Trophoblast cell (in vitro differentiated cells and primary cell): Measurements from ENCODE around the gene TENM3.

Experiments
- DNase-seq, 2 donors: peaks; one replicate each; pipeline ENCODE4 v3.0.0-alpha.2; 2016
- H2AFZ ChIP-seq: 2 replicates; pipeline ENCODE4 v1.6.1; 2013; ENCODE audit warnings: low read length, moderate library complexity, mild to moderate bottlenecking; ENCODE audit not compliant: insufficient read depth, poor library complexity
- H2AK5ac ChIP-seq: 2 replicates; pipeline ENCODE4 v1.6.1; 2013; ENCODE audit warnings: mild to moderate bottlenecking, low read length
- H2BK120ac ChIP-seq: 2 replicates; pipeline ENCODE4 v1.6.1; 2013; ENCODE audit warnings: low read length, mild to moderate bottlenecking, moderate library complexity; ENCODE audit not compliant: insufficient read depth, poor library complexity
- H2BK12ac ChIP-seq: 2 replicates; pipeline ENCODE4 v1.6.1; 2013; ENCODE audit warnings: mild to moderate bottlenecking, low read length, moderate library complexity
- H2BK5ac ChIP-seq: 2 replicates; pipeline ENCODE4 v1.6.1; 2013; ENCODE audit warnings: low read length, low read depth, moderate library complexity, mild to moderate bottlenecking; ENCODE audit not compliant: poor library complexity
- H3K14ac ChIP-seq: 2 replicates; pipeline ENCODE4 v1.6.1; 2013; ENCODE audit warnings: mild to moderate bottlenecking, low read length
- H3K18ac ChIP-seq: 2 replicates; pipeline ENCODE4 v1.6.1; 2013; ENCODE audit warnings: mild to moderate bottlenecking, low read length
- H3K23ac ChIP-seq: 2 replicates; pipeline ENCODE4 v1.6.1; 2013; ENCODE audit warnings: low read length
- H3K27ac ChIP-seq: 2 replicates; pipeline ENCODE4 v1.5.1; 2013; ENCODE audit warnings: low read depth, mild to moderate bottlenecking, inconsistent platforms, low read length, moderate library complexity
- H3K27me3 ChIP-seq: 2 replicates; pipeline ENCODE4 v1.6.1; 2013; ENCODE audit warnings: inconsistent platforms, mild to moderate bottlenecking, low read length, moderate library complexity; ENCODE audit not compliant: insufficient read depth
- H3K36me3 ChIP-seq, 2 experiments: 1 replicate in 1 of 2; 2 replicates in 1 of 2; pipeline ENCODE4 v1.6.1; 2013; ENCODE audit warnings: low read length in 2 of 2, mild to moderate bottlenecking in 2 of 2, moderate library complexity in 1 of 2; ENCODE audit not compliant: insufficient read depth in 2 of 2, control insufficient read depth in 1 of 2
- H3K4ac ChIP-seq: 2 replicates; pipeline ENCODE4 v1.6.1; 2013; ENCODE audit warnings: low read depth, mild to moderate bottlenecking, low read length, moderate library complexity
- H3K4me1 ChIP-seq, 2 experiments: 1 replicate in 1 of 2; 2 replicates in 1 of 2; pipeline ENCODE4 v1.6.1; 2013; ENCODE audit warnings: low read length in 2 of 2, mild to moderate bottlenecking in 2 of 2, moderate library complexity in 1 of 2; ENCODE audit not compliant: insufficient read depth in 2 of 2, control insufficient read depth in 1 of 2
- H3K4me2 ChIP-seq: 2 replicates; pipeline ENCODE4 v1.6.1; 2013; ENCODE audit warnings: inconsistent platforms, mild to moderate bottlenecking, low read length, moderate library complexity
- H3K4me3 ChIP-seq: 2 replicates; pipeline ENCODE4 v1.5.1; 2013; ENCODE audit warnings: mild to moderate bottlenecking, low read depth, low read length, inconsistent platforms
- H3K79me1 ChIP-seq: one replicate; pipeline ENCODE4 v1.6.1; 2013; ENCODE audit warnings: low read length
- H3K79me2 ChIP-seq: 2 replicates; pipeline ENCODE4 v1.6.1; 2013; ENCODE audit warnings: low read length, mild to moderate bottlenecking; ENCODE audit not compliant: control insufficient read depth, insufficient read depth, poor library complexity
- H3K9ac ChIP-seq: 2 replicates; pipeline ENCODE4 v1.6.1; 2013; ENCODE audit warnings: mild to moderate bottlenecking, low read length
- H3K9me3 ChIP-seq: 2 replicates; pipeline ENCODE4 v1.6.1; 2013; ENCODE audit warnings: low read depth, mild to moderate bottlenecking, control low read depth, inconsistent platforms, low read length; ENCODE audit not compliant: insufficient read depth
- H4K12ac ChIP-seq: 2 replicates; pipeline ENCODE4 v1.6.1; 2013; ENCODE audit warnings: low read depth, mild to moderate bottlenecking, low read length, moderate library complexity
- H4K8ac ChIP-seq: 2 replicates; pipeline ENCODE4 v1.6.1; 2013; ENCODE audit warnings: low read depth, mild to moderate bottlenecking, low read length, moderate library complexity
- H4K91ac ChIP-seq: one replicate; pipeline ENCODE4 v1.6.1; 2013; ENCODE audit warnings: low read depth, mild to moderate bottlenecking, low read length, moderate library complexity
- WGBS: extraction: QIAGEN DNeasy Blood & Tissue Kit; methylation state at CpG from one replicate; pipeline ENCODE4 v1.1.7; 2013; ENCODE audit warnings: missing lambda C conversion rate; ENCODE audit not compliant: insufficient read length, insufficient coverage; ENCODE audit errors: extremely low coverage; 5-methylcytosine and 5-hydroxymethylcytosine counted together

TENM3 gene

DNA sequence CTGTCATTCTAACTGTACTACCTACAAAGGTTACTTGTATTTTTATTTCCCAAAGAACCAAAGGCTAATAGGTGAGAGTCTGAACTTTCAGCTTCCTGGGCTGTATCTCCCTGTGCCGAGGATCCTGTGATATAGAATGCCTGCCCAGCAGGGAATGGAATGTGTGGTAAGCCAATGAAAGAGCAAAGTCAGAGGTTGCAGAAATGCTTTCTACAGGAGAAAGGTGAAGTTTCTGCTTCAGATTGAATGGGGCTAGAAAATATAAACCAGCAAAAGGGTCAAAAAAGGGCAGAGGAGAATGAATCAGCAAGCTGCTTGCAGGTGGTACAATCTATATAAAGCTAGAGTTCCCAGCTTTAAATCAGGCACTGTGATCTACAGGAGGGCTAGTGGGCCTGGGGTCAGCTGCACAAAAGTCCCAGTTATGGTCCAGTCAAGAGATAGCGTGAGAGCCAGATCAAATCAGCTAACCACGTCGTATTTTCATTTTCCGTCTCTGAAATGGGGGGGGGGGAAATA, 527.9 kb downstream of the TENM3 start:
- Histone ChIP-seq H2AFZ (no peak overlapping the region), H3K79me2 (no peaks in the 10 kb centered on the region), H2AK5ac (no peak overlapping the region), H3K27ac (no peak overlapping the region), H3K4me2 (no peak overlapping the region), H3K27me3 (no peaks in the 10 kb centered on the region), H3K9me3 (no peaks in the 10 kb centered on the region), H2BK12ac (no peak overlapping the region), H3K23ac (no peak overlapping the region), H4K91ac (no peak overlapping the region), H3K4ac (no peak overlapping the region), H3K9ac (no peak overlapping the region), H2BK120ac (no peak overlapping the region), H4K12ac (no peak overlapping the region), H3K36me3 (peaks cover 11 to 20% of the 10 kb centered on the region in 2 experiments), H3K4me1 (peaks cover 6 to 17% of the 10 kb centered on the region in 2 experiments), H4K8ac (no peak overlapping the region), H3K4me3 (no peak overlapping the region), H3K79me1 (peaks cover 8% of the 10 kb centered on the region), H2BK5ac (no peak overlapping the region), H3K18ac (no peak overlapping the region), H3K14ac (no peak overlapping the region)
- DNase-seq: no peak
- no CpG with 5 or more reads among the region's 5 CpGs for WGBS

DNA sequence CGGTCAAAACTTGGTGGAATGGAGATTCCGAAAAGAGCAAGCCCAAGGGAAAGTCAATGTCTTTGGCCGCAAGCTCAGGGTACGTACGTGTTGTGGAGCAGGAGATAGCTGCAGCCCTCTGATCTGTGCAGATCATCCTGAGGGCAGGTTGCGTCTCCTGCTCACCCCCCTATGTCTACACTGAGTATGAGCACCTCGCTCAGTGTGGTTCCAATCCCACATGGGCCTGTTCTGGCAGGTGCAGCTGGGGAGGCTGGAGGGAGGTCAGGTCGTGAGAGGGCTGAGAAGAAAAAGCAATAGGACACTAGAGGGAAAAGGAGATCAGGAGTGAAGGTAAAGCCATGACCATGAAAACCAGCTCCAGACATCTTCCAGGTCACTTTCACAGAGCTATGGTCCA, 531.9 kb downstream of the TENM3 start:
- no peak overlapping the region for H4K8ac ChIP-seq
- no peak overlapping the region for H4K12ac ChIP-seq
- no peak overlapping the region for H3K18ac ChIP-seq
- H2BK120ac ChIP-seq: no peak overlapping the region
- H3K79me1 ChIP-seq: peaks cover 3% of the 10 kb centered on the region
- no peak overlapping the region for H2AFZ ChIP-seq
- H3K23ac ChIP-seq: no peak overlapping the region
- H3K4me2 ChIP-seq: no peak overlapping the region
- no CpG with 5 or more reads among the region's 8 CpGs for WGBS
- no peak overlapping the region for H3K4ac ChIP-seq
- H4K91ac ChIP-seq: no peak overlapping the region
- H3K27ac ChIP-seq: no peak overlapping the region
- no peak overlapping the region for H2BK12ac ChIP-seq
- H2AK5ac ChIP-seq: no peak overlapping the region
- no peaks in the 10 kb centered on the region for H3K27me3 ChIP-seq
- no peaks in the 10 kb centered on the region for H3K9me3 ChIP-seq
- no peak overlapping the region for H2BK5ac ChIP-seq
- H3K14ac ChIP-seq: no peak overlapping the region
- peaks cover 6 to 7% of the 10 kb centered on the region in 2 experiments for H3K4me1 ChIP-seq
- H3K4me3 ChIP-seq: no peak overlapping the region
- no peak overlapping the region for H3K9ac ChIP-seq
- peaks cover 13 to 28% of the 10 kb centered on the region in 2 experiments for H3K36me3 ChIP-seq
- H3K79me2 ChIP-seq: no peaks in the 10 kb centered on the region
- no peak for DNase-seq

DNA sequence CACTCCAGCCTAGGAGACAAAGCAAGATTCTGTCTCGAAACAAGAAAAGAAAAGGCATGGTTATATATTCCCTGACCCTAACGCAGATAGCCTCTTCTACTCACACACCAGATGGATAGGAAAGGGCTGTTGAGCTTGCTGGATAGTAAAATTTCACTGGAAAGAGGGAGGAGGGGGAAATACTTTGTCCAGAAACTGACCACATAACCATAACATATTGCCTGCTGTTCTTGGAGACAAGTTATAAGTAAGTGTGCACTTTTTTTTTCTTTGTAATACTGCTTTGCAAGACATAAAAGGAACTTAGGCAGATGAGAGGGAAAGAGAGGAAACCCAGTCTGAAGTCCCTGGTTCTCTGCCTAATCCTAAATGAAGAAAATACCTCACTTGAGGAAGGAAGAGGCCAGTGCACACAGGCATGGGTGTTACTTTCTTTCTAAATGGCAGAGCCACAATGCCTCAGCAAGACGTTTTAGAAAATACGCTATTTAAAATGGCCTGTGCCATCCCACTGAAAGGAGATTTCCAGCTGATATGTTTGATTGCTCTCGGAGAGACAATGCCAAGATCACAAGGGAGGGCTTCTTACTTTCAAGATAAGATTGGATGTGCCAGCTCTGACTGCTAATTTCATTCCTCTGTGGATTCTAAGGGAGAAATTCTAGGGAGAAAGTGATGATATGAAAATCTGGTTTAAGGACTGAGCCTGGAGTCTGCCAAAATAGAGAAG, 533.3 kb downstream of the TENM3 start:
- DNase-seq: no peak
- Histone ChIP-seq H2BK5ac (no peak overlapping the region), H3K79me2 (no peaks in the 10 kb centered on the region), H3K79me1 (no peaks in the 10 kb centered on the region), H3K4ac (no peak overlapping the region), H3K4me1 (no peaks in the 10 kb centered on the region), H2BK120ac (no peak overlapping the region), H3K18ac (no peak overlapping the region), H4K91ac (no peak overlapping the region), H2AK5ac (no peak overlapping the region), H4K8ac (no peak overlapping the region), H2AFZ (no peak overlapping the region), H3K27me3 (no peaks in the 10 kb centered on the region), H3K27ac (no peak overlapping the region), H3K14ac (no peak overlapping the region), H2BK12ac (no peak overlapping the region), H3K4me3 (no peak overlapping the region), H3K9ac (no peak overlapping the region), H3K9me3 (no peaks in the 10 kb centered on the region), H3K36me3 (peaks cover 13 to 26% of the 10 kb centered on the region in 2 experiments), H3K23ac (no peak overlapping the region), H4K12ac (no peak overlapping the region), H3K4me2 (no peak overlapping the region)
- no CpG with 5 or more reads among the region's 5 CpGs for WGBS

DNA sequence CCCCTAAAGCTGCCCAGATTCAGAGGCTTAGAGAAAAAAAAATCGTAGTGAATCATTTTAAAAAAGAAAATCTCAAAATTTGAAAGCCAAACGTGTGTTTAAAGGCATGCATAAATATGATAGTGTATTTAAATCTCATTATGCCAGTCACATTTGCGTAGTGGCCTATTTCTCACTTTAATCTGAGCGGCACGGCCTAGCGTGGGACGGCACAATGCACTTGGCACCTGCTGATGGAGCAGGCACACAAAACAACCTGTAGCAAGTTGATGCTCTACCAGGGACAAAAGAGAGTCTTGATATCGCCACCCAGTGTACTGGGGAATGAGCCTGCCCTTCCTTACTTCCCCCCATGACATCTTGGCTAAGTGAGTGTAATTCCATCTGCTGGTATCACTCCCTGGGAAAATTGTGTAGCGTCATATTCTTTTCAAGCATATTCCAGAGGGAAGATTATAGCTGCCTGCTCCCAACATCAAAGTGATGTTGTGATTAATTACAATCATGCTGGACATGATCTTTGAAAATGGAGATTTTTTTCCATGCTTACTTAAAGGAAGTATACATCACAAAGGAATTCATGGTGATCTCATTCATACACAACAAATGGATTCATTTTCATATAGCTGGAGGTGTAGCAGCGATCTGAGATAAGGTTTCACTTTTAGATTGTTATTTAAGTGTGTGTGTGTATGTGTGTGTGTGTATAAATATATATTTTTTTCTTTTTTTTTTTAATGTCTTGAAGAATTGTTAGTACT, 535.2 kb downstream of the TENM3 start:
- H4K91ac ChIP-seq: no peak overlapping the region
- H3K4me3 ChIP-seq: no peak overlapping the region
- H2AFZ ChIP-seq: no peak overlapping the region
- H3K9me3 ChIP-seq: no peaks in the 10 kb centered on the region
- H3K27ac ChIP-seq: no peak overlapping the region
- WGBS: no CpG with 5 or more reads among the region's 10 CpGs
- no peak for DNase-seq
- no peak overlapping the region for H3K23ac ChIP-seq
- no peak overlapping the region for H3K4ac ChIP-seq
- no peaks in the 10 kb centered on the region for H3K4me1 ChIP-seq
- H3K14ac ChIP-seq: no peak overlapping the region
- H3K9ac ChIP-seq: no peak overlapping the region
- H4K8ac ChIP-seq: no peak overlapping the region
- no peak overlapping the region for H2BK120ac ChIP-seq
- no peaks in the 10 kb centered on the region for H3K79me1 ChIP-seq
- no peak overlapping the region for H4K12ac ChIP-seq
- H3K79me2 ChIP-seq: no peaks in the 10 kb centered on the region
- no peak overlapping the region for H2BK12ac ChIP-seq
- no peaks in the 10 kb centered on the region for H3K27me3 ChIP-seq
- H3K18ac ChIP-seq: no peak overlapping the region
- no peak overlapping the region for H2BK5ac ChIP-seq
- no peak overlapping the region for H3K4me2 ChIP-seq
- H2AK5ac ChIP-seq: no peak overlapping the region
- peaks cover 13 to 23% of the 10 kb centered on the region in 2 experiments for H3K36me3 ChIP-seq
